ENCODE data around the gene KANSL1.

The KANSL1 gene

DNA sequence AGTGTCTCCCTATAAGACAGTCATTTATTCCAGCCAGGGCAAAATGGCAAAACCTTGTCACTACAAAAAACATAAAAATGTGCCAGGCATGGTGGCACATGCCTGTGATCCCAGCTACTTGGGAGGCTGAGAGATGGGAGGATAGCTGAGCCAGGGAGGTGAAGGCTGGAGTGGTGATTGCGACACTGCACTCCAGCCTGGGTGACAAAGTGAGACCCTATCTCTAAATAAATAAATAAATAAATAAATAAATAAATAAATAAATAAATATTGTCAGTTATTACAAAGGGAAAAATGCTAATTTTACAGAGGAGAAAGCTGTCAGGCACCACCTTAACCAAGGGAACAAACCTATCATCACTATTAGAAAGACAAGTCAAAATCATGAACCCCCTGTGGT is 118.7 kb downstream of the KANSL1 start:
- no peak for DNase-seq

DNA sequence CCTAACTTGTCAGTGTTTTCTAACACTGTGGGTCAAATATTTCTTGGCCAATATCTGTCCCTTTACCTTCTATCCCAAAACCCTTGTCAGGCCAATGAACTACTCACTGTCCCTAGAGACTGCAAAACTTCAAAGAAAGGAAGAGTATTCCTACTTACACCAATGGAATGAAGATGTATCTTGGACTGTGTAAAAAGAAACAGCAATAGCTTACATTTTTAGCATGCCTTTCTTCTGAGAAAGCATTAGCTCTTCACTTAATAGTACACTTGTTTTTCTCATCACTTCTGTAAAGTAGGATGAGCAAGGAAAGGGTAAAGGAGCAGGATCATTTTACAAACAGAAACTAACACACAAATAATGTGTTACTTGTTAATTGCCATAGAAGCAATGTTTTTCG is 120.2 kb downstream of the KANSL1 start:
- DNase-seq: no peak

DNA sequence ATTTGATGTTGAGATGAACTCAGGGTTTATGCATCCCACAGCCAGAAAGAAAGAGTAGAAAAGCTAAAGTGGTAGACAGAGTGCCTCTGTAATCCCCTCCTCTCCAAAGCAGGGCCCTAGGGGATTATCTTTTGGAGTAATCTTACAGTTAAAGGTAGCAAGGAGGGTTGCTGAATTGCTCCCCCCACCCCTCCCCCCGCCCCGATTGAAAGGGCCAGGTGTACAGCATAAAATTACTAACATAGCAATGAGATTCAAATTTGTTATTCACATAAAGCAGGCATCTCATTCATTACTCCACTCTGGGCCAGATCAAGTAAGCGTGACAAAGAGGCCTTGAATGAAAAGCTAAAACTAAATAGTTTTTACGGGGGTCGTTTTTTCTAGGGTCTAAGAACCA is 121.4 kb downstream of the KANSL1 start:
- DNase-seq: no peak

DNA sequence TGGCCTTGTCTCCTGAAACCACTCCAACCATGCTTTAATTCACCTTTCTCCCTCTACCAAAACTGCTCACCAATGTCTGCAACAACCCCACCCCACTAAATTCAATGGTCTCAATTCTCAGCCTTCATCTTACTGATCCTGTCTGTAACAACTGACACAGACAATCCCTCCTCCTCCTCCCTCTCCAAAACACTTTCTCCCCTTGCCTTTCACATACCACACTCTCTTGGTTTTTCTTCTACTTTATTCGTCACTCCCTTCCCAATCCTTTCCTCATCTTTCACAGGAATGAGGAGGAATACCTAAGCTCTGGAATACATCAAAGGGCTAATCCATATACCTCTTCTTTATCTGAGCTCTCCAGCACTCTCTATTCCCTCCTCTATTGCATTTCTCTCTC is 128.8 kb downstream of the KANSL1 start:
- DNase-seq: no peak

DNA sequence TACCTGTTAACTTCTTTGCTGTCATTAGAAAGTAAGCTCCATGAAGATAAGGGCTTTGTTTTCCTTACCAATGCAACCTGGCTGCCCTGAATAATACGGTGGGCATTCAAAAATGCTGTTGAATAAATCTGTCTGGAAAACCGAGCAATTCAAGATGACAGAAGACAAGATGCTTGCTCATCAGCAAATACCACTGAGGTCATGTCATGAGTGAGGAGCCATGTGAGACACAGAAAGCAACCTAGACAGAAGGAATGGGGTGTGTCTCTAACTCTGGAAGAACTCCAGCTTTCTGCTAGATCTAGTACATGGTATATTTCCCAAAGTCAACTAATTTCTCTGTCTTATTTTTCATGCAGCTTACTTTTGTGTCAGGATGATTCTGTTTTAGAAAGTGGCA is 130.0 kb downstream of the KANSL1 start:
- DNase-seq: peak in 2 of 3 donors; percentile 6 to 22

DNA sequence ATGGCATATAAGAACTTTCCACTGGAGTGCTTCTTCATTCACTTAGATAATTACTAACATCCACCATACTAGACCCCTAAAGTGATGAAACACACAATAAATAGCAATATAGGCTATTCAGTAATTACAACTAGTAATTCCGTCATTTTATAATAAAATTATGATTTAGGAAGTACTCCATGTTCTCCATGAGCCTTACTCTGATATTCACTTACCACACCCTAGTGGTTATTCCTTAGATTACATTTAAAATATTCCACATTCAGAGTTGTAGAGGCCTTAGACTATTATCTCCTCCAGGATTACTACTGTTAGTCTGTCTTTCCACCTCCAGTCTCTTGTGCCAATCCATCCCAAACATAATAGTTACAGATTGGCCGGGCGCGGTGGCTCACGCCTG is 131.8 kb downstream of the KANSL1 start:
- peak; percentile 7 to 56 (median 41) for DNase-seq

DNA sequence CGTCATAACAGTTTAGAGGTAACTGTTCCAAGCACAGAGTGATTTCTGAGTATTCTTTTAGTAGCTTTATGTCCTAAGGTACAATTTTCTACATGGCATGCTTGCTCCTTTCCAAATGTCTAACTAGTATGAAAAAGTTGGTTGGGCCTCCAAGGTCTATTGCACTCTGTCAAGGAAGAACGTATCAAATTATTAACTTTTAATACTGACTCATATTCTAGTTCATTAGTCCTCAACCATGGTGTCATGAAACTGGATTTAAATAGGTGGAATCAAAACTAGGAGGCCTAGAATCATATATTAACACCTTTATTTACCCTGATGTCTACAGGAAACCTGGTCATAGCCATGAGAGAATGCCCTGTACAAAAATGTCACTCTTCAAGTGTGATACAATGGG is 132.8 kb downstream of the KANSL1 start:
- no peak for DNase-seq

DNA sequence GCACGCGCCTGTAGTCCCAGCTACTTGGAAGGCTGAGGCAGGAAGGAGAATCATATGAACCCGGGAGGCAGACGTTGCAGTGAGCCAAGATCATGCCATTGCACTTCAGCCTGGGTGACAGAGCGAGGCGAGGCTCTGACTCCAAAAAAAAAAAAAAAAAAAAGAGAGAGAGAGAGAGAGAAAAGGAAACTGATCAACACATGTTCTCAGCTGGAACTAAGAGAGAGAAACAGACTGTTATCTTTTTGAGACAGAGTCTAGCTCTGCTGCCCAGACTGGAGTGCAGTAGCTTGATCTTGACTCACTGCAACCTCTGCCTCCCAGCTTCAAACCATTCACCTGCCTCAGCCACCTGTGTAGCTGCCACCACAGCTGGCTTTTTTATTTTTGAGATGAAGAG is 133.7 kb downstream of the KANSL1 start:
- no peak for DNase-seq

DNA sequence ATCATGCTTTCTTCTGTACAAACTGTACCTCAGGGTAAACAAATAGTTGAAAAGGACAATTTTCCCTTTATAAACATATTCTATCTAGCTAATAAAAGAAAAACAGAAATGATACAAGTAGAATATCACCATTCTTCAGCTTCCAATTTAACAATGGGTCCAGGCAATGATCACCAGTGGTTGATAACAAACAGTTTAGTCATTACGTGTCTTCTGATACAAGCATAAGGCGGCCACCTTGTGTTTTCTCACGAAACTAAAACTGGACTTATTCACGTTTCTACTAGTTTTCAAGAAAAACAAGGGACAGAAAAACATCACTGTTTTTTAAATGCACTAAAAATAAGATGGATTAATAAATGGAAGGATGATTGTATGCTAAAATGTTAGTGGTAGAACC is 135.9 kb downstream of the KANSL1 start:
- DNase-seq: no peak

DNA sequence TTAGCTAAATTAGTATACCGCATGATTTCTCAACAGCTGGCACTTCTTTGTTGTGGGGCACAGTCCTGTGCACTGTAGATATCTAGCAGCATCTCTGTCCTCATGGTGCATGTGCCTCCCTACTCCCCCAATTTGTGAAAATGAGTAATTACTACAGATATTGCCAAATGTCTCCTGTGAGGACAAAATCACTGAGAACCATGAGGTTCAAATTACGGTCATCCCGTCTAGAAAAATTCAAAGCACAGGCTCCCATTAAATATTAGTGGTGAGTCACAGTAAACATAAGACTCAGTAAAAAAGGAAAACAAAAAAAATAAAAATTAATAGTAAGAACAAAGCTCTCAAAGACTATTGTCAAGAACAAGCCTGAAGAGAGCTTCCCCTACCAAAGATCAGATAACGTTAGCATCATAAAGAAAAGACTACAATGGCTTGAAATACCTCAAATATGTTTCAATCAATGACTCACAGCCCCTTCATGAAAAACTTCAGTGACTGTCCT is 136.4 kb downstream of the KANSL1 start:
- DNase-seq: peak in 1 of 3 donors; percentile 3

DNA sequence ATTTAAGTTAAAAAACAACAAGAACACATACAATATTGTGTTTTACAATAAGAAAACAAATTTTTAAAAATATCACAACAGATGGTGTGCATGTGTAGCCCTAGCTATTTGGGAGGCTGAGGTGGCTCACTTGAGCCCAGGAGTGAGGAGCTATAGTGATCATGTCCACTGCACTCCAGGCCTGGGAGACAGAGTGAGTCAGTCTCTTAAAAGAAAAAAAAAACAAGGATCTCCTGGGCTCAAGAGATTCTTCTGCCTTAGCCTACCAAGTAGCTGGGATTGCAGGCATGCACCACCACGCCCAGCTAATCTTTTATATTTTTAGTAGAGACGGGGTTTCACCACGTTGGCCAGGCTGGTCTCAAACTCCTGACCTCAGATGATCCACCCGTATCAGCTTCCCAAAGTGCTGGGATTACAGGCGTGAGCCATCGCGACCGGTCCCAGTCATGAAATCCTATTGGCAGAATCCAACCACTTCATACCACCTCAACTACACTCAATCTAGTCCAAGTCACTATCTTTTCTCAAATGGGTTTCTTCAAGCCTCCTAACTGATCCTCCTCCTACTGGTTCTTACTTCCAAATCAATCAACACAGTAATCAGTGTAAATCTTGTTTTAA is 139.2 kb downstream of the KANSL1 start:
- DNase-seq: no peak

DNA sequence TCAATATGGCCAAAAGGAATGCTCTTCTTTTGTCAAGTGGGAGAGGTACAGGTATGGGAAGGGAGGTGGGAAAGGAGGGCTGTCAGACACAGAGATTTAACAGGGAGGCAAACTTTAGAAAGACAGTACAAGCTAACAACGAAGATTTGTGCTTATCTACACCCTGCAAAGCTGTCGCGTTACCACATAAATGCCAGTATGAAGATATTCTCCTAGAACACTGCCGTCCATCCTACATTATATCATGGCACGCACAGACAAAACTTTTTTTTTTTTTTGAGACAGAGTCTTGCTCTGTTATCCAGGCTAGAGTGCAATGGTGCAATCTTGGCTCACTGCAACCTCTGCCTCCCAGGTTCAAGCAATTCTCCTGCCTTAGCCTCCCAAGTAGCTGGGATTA is 143.6 kb downstream of the KANSL1 start:
- DNase-seq: no peak

DNA sequence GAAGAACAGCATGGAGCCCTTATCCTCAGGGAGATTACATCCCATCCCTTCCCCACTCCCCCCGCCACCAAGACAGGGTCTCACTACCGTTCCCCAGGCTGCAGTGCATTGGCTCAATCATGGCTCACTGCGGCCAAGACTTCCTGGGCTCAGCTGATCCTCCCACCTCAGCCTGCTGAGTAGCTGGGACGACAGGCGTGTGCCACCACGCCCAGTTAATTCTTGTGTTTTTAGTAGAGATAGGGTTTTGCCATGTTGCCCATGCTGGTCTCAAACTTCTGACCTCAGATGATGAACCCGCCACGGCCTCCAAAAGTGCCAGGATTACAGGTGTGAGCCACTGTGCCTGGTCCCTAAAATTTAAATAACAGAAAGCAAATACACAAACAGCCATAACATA is 145.4 kb downstream of the KANSL1 start:
- DNase-seq: no peak

DNA sequence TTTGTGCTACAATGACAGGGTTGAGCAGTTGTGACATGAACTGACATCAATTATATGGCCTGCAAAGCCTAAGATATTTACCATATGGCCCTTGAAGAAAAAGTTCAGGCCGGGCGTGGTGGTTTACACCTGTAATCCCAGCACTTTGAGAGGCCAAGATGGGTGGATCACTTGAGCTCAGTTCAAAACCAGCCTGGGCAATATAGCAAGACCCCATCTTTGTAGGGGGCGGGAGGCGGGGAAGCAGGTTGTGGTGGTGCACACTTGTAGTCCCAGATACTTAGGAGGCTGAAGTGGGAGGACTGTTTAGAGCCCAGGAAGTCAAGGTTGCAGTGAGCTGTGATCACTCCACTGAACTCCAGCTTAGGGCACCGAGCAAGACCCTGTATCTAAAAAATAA is 145.8 kb downstream of the KANSL1 start:
- no peak for DNase-seq

DNA sequence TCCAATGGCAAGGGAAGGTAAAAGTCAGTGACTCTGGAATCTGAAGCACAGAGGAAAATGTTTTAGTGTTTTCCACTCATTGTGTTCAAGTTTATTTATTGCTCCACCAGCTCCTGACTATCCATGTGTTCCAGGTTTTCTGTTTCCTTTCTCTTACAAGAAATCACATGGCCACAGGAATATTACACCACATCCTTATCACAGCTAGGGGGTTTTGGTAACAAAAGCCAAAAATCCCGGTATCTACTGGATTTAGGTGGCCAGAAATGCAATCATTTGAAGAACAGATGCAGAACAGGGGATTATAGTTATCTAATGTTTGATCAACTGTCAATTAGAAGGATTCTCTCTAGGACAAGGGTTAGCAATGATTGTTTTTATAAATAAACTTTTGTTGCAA is 146.3 kb downstream of the KANSL1 start:
- DNase-seq: peak; percentile 24 to 45 (median 36)

DNA sequence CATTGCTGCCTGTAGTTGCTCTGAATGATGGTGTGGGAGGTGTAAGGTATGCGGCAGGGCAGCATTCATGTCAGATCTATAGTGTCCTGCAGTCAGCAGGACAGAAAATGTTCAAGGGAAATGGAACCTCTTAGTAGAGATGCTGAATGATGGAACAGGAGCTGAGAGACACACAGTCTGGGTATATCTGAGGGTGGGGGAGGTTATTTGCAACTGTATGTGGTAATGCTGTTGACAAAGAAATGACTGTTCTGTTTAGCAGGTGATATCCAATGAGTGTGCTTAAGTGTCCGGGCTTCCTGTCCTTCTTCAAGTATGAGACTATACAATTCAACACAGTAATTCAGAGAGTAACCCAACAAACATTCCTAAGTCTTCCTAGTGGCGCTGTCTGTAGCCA is 147.6 kb downstream of the KANSL1 start:
- no peak for DNase-seq

DNA sequence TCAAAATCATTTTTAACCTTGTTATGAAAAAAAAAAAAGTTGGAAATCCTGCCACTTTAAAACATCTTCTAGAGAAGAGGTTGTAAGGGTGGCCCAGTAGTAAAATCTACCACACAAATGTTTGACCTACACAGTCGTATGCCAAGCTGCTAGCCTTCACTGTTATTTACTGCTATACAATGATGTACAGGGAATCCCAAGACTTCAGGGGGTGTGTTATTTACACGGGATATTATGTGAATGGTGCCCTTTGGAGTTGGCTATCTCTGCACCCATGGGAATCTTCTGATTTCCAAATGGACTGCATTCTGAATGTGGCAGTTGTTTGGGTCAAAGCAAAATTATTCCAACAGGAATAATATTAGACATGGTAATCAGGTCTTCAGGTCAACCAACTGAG is 148.2 kb downstream of the KANSL1 start:
- no peak for DNase-seq

DNA sequence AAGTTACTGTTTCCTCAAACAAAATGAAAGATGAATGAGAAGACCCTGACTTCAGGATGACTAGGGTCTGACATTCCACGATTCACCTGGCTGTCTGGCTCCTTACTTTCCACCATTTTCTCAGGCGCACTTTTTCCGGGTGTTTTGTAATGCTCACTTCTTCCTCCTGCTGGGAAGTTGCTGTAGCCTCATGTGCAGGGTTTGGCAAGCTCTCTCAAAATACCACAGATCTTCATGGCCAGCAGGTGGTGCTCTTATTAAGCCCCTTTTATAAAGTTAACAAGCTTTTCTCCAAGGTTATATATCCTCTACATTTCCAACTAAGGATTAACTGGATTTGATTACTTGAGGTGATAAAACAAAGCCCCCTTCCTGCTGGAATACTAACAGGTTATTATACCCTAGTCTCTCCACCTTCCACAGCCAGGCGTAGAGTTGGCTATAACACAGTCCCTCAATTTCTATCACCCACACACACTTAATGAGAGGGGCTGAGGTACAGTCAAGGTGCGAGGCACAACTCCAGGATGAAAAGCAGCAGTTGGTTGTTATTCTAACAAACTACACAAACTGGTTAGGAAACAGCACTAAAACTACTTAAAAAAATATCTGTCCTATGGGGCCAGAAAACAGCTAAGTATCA is 148.8 kb downstream of the KANSL1 start:
- peak; percentile 78 to 80 (median 79) for DNase-seq

DNA sequence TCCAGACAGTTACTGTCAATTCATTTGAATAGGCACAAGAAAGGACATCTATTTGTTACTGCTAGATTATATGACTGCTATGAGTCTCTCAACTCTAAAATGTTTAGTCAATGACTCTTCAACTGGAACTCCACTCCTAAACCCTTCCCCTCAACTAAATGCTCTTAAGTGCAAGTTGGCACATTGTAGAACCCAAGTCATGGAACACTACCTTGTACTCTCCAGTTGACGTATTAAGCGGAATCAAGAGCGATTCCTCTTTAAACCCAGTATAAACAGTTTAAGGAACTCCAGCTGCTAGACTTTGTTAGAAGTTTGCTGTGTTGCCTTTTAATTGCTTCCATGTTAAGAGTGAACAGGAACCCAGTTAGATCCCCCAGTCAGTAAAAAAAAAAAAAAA is 149.6 kb downstream of the KANSL1 start:
- no peak for DNase-seq

DNA sequence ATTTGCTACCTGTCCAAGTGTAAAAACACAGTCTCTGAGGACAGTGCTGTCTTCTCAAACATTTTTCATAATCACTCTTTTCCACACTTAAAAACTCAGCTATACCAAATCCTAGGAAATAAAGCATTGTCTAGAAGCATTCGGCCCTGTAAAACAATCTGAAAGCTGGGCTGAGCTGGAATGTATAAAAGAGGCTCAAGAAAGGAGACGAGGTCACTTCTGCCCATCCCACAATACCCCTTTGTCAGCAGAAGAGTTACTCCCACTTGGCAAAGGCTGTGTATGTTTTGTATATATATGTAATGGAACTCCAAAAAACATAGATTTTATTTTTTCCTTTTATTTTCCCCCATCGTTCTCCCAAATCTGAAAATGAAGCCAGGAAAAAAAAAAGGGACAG is 150.3 kb downstream of the KANSL1 start:
- no peak for DNase-seq

DNA sequence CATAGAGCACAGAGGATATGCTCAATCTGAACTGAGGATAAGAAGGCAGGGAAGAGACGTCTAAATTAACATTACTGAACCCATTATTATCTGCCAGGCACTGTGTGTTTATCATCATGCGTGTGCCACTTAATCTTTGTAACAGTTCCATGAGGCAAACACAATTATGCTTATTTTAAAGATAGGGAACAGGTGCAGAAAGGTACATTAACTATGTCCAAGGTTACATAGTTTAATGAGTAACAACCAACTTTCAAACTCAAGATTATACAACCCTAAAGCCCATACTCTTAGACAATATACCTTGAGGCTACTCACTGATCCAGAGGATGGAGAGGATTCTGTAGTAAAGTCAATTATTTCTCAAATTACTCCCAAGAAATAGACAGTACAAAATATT is 151.0 kb downstream of the KANSL1 start:
- no peak for DNase-seq

DNA sequence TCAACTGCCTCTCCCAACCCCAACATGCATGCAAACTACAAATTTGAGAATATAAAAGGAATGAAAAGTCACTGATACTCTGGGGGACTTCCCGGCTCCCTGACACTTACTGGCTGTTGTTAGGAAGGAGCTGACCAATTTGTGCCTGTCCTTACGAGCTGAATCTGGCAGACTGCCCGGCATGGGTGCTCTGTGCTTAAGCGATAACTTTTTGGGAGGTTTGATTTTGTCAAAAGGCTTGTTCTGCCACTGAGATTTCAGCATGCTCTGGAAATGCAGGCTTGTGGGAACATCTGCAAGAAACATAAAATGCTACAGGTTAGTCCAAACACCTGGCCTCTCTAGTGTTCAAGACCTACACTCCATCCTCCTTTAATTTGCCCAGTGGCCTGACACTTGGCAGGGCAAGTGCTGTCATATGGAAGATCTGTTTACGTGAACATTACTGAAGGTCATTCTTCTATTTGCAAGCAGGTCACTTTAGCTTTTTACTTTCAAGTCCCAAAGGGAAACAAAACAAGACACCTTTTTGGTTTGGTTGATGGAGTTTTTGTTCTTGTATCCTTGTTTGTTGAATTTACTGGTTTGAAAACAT is 153.5 kb downstream of the KANSL1 start:
- DNase-seq: no peak

DNA sequence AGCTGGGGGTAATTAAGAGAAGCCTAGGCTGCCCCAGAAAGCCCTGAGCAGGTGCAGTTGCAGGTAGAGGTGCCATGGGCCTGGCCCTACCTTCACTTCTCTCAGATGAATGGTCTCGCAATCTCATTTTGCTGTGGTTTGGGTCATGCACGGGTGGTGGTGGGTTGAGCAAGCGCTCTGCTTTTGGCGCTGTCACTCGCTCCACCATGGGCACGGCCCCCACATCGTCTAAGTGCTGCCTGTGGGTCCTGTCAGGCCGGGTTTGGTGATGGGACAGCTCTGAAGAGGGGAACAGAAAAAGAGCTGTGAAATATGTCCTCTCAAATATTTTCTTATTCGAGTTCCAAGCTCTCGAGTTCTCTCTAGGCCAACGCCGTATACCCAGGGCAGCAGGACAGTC is 154.3 kb downstream of the KANSL1 start:
- DNase-seq: no peak

DNA sequence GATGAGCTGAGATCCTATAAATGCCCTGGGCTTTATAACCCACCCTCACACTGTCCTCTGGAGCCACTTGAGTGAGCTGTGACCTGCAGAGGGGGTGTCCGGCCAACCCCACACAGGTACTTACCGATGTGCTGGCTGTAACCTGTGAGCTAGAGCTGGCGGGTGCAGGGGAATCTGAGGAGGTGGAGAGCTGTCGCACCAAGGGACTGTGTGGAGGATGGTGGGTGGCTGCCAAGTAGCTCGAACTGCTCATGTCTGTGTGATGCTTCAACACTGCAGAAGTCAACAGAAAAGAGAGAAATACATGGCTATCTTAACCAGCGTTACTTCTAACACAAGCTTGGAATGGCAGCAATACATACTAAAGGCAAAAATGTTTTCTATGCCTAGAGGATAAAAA is 154.8 kb downstream of the KANSL1 start:
- DNase-seq: no peak

All from suppressor macrophage treated with lipopolysaccharide for 1 hour (primary cell).